COLO668 (cell line): ENCODE results near the gene MTO1.
"Not testable (repeated sequence)": the region's sequence is repeated elsewhere in the genome, so short reads cannot be mapped to it uniquely, and the experiment has no call there.

Source experiments
- DNase-seq: peaks from one replicate; lab custom pipeline; 2025; ENCODE audit not compliant: unreplicated experiment; lab: John Stamatoyannopoulos, UW

MTO1 gene

GRCh38 chr6:73528897-73529296, 67.4 kb downstream of the MTO1 start:
- DNase-seq: no peak

- DNase-seq: no peak
Observed at GRCh38 chr6:73532293-73532692, 70.8 kb downstream of the MTO1 start.

GRCh38 chr6:73534628-73535027, 73.1 kb downstream of the MTO1 start:
- no peak for DNase-seq

- DNase-seq: no peak
Observed at GRCh38 chr6:73537677-73538076, 76.1 kb downstream of the MTO1 start.

- no peak for DNase-seq
Observed at GRCh38 chr6:73538116-73538779, 76.7 kb downstream of the MTO1 start.

- DNase-seq: not testable (repeated sequence)
Observed at GRCh38 chr6:73542481-73542880, 80.9 kb downstream of the MTO1 start.

- no peak for DNase-seq
Observed at GRCh38 chr6:73542891-73543290, 81.4 kb downstream of the MTO1 start.

- DNase-seq: no peak
Observed at GRCh38 chr6:73547036-73547435, 85.5 kb downstream of the MTO1 start.

- DNase-seq: no peak
Observed at GRCh38 chr6:73548458-73549446, 87.2 kb downstream of the MTO1 start.

GRCh38 chr6:73551115-73551514, 89.6 kb downstream of the MTO1 start:
- not testable (repeated sequence) for DNase-seq

- DNase-seq: not testable (repeated sequence)
Observed at GRCh38 chr6:73555380-73555949, 93.9 kb downstream of the MTO1 start.

GRCh38 chr6:73556836-73557235, 95.3 kb downstream of the MTO1 start:
- DNase-seq: no peak
